ENCODE results near the gene CLCA4.

- no peak for TF ChIP-seq POLR2A (IDR thresholded peaks at IDR 0.05; ENCODE audit: low read depth, low read length)
- TF ChIP-seq POLR2AphosphoS5 (IDR thresholded peaks at IDR 0.05; ENCODE audit: low read depth, low read length): no peak
- no peak for TF ChIP-seq TAF1 (IDR thresholded peaks at IDR 0.05; ENCODE audit: low read depth, low read length)
Measured at GRCh38 chr1:86522240-86522639, 24.6 kb upstream of the CLCA4 start.
